GM18868 (cell line): Measurements from ENCODE around the gene HDHD5.
A peak's percentile ranks its signal among the peaks of the same experiment; 100 is the strongest.

Source experiments
- ATAC-seq: cut with Tn5 transposase; IDR thresholded peaks from one replicate; pipeline ENCODE4 v1.9.1; 2021; ENCODE audit warnings: mild to moderate bottlenecking, moderate library complexity; ENCODE audit not compliant: unreplicated experiment

The HDHD5 gene

GRCh38 chr22:17158568-17159503 is at the start of gene HDHD5:
HDHD5 (minus strand) TSS chr22:17159277; CDS start chr22:17159251, 26 bp downstream.
- ATAC-seq = peak; percentile 71

- no peak for ATAC-seq
Measured at GRCh38 chr22:17205432-17205831, 46.4 kb upstream of the HDHD5 start.

GRCh38 chr22:17201285-17201945 is 42.3 kb upstream of the HDHD5 start:
- ATAC-seq = no peak

- ATAC-seq = no peak
Measured at GRCh38 chr22:17199003-17199731, 40.1 kb upstream of the HDHD5 start.

- ATAC-seq = no peak
Measured at GRCh38 chr22:17198170-17199002, 39.3 kb upstream of the HDHD5 start.

- ATAC-seq = no peak
Measured at GRCh38 chr22:17194213-17194612, 35.1 kb upstream of the HDHD5 start.

- no peak for ATAC-seq
Measured at GRCh38 chr22:17192186-17192585, 33.1 kb upstream of the HDHD5 start.

GRCh38 chr22:17191163-17191784 is 32.2 kb upstream of the HDHD5 start:
- ATAC-seq = no peak

- no peak for ATAC-seq
Measured at GRCh38 chr22:17190702-17191101, 31.6 kb upstream of the HDHD5 start.

- no peak for ATAC-seq
Measured at GRCh38 chr22:17176715-17177114, 17.6 kb upstream of the HDHD5 start.

GRCh38 chr22:17172029-17172833 is 13.2 kb upstream of the HDHD5 start:
- ATAC-seq = no peak

GRCh38 chr22:17171153-17172028 is 12.3 kb upstream of the HDHD5 start:
- ATAC-seq = peak; percentile 88

- no peak for ATAC-seq
Measured at GRCh38 chr22:17167486-17167885, 8.4 kb upstream of the HDHD5 start.

- no peak for ATAC-seq
Measured at GRCh38 chr22:17164392-17165024, 5.4 kb upstream of the HDHD5 start.

- ATAC-seq = no peak
Measured at GRCh38 chr22:17162731-17163130, 3.7 kb upstream of the HDHD5 start.

- no peak for ATAC-seq
Measured at GRCh38 chr22:17161991-17162390, 2.9 kb upstream of the HDHD5 start.

GRCh38 chr22:17159504-17159951 is 451 bp upstream of the HDHD5 start:
- peak; percentile 15 for ATAC-seq

- ATAC-seq = no peak
Measured at GRCh38 chr22:17158176-17158567, 905 bp downstream of the HDHD5 start.
